A673 (cell line): Measurements from ENCODE around the gene LDB2.

Source experiments
- EZH2 ChIP-seq: fragments of 200-600 bp; sonication (generic); IDR thresholded peaks from 2 replicates; pipeline ENCODE4 v1.6.1; 2017; ENCODE audit warnings: borderline replicate concordance, low read depth, mild to moderate bottlenecking, mixed read lengths, antibody characterized with exemption, low read length; ENCODE audit not compliant: poor library complexity, severe bottlenecking
- TF ChIP-seq, protein P1 (sequence below): fragments of 300-800, 200-600 bp; sonication (generic); conservative IDR thresholded peaks from 2 replicates; pipeline ENCODE4 v1.5.1; 2017; ENCODE audit warnings: low read depth, mild to moderate bottlenecking, antibody characterized with exemption, low read length, moderate library complexity, mixed read lengths

DNA sequence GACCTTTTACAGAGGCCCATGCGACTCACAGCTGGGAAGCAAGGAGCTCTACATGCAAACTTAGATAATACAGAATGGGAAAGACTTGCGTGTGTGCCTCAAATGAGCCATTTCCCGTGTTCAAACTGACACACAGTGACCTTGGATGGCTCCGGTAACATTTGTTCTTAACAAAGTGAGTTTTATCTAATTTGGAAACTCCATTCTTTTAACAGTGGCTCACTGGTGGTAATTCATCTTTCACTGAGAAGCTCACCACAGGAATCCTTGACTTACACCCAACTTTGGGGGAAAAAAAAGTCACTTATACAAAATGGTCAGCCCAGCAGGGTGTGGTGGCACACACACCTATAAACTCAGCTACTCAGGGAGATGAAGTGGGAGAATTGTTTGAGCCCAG is 190.6 kb downstream of the LDB2 start:
- TF ChIP-seq, protein P1, sequence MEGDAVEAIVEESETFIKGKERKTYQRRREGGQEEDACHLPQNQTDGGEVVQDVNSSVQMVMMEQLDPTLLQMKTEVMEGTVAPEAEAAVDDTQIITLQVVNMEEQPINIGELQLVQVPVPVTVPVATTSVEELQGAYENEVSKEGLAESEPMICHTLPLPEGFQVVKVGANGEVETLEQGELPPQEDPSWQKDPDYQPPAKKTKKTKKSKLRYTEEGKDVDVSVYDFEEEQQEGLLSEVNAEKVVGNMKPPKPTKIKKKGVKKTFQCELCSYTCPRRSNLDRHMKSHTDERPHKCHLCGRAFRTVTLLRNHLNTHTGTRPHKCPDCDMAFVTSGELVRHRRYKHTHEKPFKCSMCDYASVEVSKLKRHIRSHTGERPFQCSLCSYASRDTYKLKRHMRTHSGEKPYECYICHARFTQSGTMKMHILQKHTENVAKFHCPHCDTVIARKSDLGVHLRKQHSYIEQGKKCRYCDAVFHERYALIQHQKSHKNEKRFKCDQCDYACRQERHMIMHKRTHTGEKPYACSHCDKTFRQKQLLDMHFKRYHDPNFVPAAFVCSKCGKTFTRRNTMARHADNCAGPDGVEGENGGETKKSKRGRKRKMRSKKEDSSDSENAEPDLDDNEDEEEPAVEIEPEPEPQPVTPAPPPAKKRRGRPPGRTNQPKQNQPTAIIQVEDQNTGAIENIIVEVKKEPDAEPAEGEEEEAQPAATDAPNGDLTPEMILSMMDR, result no peak
- TF ChIP-seq EZH2, result no peak
